Liver (tissue), 9 donors: ENCODE results near the gene VIP. TPM values are rescaled to one million over a fixed set of nuclear protein-coding genes. Genes with fewer than 3 reads are reported as not detected.

ENCODE experiments used
- DNase-seq: peaks from one replicate; pipeline ENCODE4 v3.0.0-alpha.2; 2017; ENCODE audit warnings: low spot score
- H3K27ac ChIP-seq, 2 donors: one replicate each; pipeline ENCODE4 v1.7.0; 2013; ENCODE audit warnings: inconsistent platforms in 2 of 2, low read length in 2 of 2, control low read depth in 1 of 2, low read depth in 1 of 2, mild to moderate bottlenecking in 1 of 2
- H3K27me3 ChIP-seq, 4 donors: one replicate each; pipeline versions ENCODE4 v1.6.1 to v1.7.0; 2013; ENCODE audit warnings: low read length in 3 of 4, inconsistent platforms in 1 of 4, mild to moderate bottlenecking in 1 of 4, moderate library complexity in 1 of 4; ENCODE audit not compliant: control insufficient read depth in 4 of 4, insufficient read depth in 4 of 4
- H3K36me3 ChIP-seq, 4 donors: one replicate each; pipeline versions ENCODE4 v1.6.1 to v1.7.0; 2013; ENCODE audit warnings: low read length in 3 of 4, mild to moderate bottlenecking in 3 of 4, low read depth in 1 of 4, moderate library complexity in 1 of 4; ENCODE audit not compliant: control insufficient read depth in 4 of 4, insufficient read depth in 3 of 4
- H3K4me1 ChIP-seq, 4 donors: one replicate each; pipeline versions ENCODE4 v1.6.1 to v1.7.0; 2013; ENCODE audit warnings: low read length in 3 of 4, mild to moderate bottlenecking in 3 of 4, moderate library complexity in 1 of 4; ENCODE audit not compliant: control insufficient read depth in 4 of 4, insufficient read depth in 4 of 4
- H3K4me3 ChIP-seq, 3 donors: one replicate each; pipeline versions ENCODE4 v1.6.1 to v1.7.0; 2013; ENCODE audit warnings: low read length in 3 of 3, control low read depth in 1 of 3, low read depth in 1 of 3, mild to moderate bottlenecking in 1 of 3
- H3K9ac ChIP-seq, 2 donors: one replicate each; pipeline ENCODE4 v1.7.0; 2013; ENCODE audit warnings: low read length in 2 of 2, mild to moderate bottlenecking in 2 of 2, moderate library complexity in 2 of 2, control low read depth in 1 of 2, low read depth in 1 of 2
- H3K9me3 ChIP-seq, 4 donors: one replicate each; pipeline versions ENCODE4 v1.6.1 to v1.7.0; 2013; ENCODE audit warnings: low read length in 3 of 4; ENCODE audit not compliant: control insufficient read depth in 4 of 4
- ATF3 ChIP-seq: IDR thresholded peaks from 2 replicates; pipeline ENCODE4 v1.6.1; 2016; ENCODE audit warnings: antibody characterized with exemption
- CTCF ChIP-seq: fragments of 150-350 bp; IDR thresholded peaks from 2 replicates; pipeline ENCODE4 v1.5.1; 2017; ENCODE audit warnings: improper control_type of control experiment, low read depth, low read length; ENCODE audit not compliant: missing input control
- EGR1 ChIP-seq, 2 donors: IDR thresholded peaks; 2 replicates each; pipeline ENCODE4 v1.6.1; 2016 to 2018; ENCODE audit warnings: antibody characterized with exemption in 2 of 2, low read depth in 2 of 2
- FOXA1 ChIP-seq: IDR thresholded peaks from 2 replicates; pipeline ENCODE4 v1.6.1; 2016; ENCODE audit warnings: antibody characterized with exemption
- FOXA2 ChIP-seq: IDR thresholded peaks from 2 replicates; pipeline ENCODE4 v1.6.1; 2016; ENCODE audit warnings: antibody characterized with exemption
- GABPA ChIP-seq, 2 donors: IDR thresholded peaks in 1 of 2; conservative IDR thresholded peaks in 1 of 2; 2 replicates each; pipeline ENCODE4 v1.6.1; 2016; ENCODE audit warnings: antibody characterized with exemption in 2 of 2, mild to moderate bottlenecking in 1 of 2, moderate library complexity in 1 of 2
- HNF4A ChIP-seq, 2 donors: conservative IDR thresholded peaks; 2 replicates each; pipeline ENCODE4 v1.6.1; 2016; ENCODE audit warnings: antibody characterized with exemption in 2 of 2, mild to moderate bottlenecking in 2 of 2
- HNF4G ChIP-seq: IDR thresholded peaks from 2 replicates; pipeline ENCODE4 v1.6.1; 2016; ENCODE audit warnings: antibody characterized with exemption
- JUND ChIP-seq, 2 donors: IDR thresholded peaks; 2 replicates each; pipeline ENCODE4 v1.6.1; 2016; ENCODE audit warnings: antibody characterized with exemption in 2 of 2
- MAX ChIP-seq: IDR thresholded peaks from 2 replicates; pipeline ENCODE4 v1.6.1; 2016; ENCODE audit warnings: antibody characterized with exemption
- NR2F2 ChIP-seq: IDR thresholded peaks from 2 replicates; pipeline ENCODE4 v1.6.1; 2016; ENCODE audit warnings: antibody characterized with exemption
- RAD21 ChIP-seq, 2 donors: IDR thresholded peaks; 2 replicates each; pipeline ENCODE4 v1.6.1; 2016; ENCODE audit warnings: antibody characterized with exemption in 2 of 2, mild to moderate bottlenecking in 2 of 2
- REST ChIP-seq: IDR thresholded peaks from 2 replicates; pipeline ENCODE4 v1.6.1; 2016; ENCODE audit warnings: antibody characterized with exemption, mild to moderate bottlenecking
- RXRA ChIP-seq, 2 donors: IDR thresholded peaks; 2 replicates each; pipeline ENCODE4 v1.6.1; 2017 to 2018; ENCODE audit warnings: antibody characterized with exemption in 2 of 2, mild to moderate bottlenecking in 1 of 2
- SP1 ChIP-seq: IDR thresholded peaks from 2 replicates; pipeline ENCODE4 v1.6.1; 2018; ENCODE audit warnings: antibody characterized with exemption, mild to moderate bottlenecking
- TAF1 ChIP-seq: conservative IDR thresholded peaks from 2 replicates; pipeline ENCODE4 v1.6.1; 2016; ENCODE audit warnings: antibody characterized with exemption, mild to moderate bottlenecking
- YY1 ChIP-seq: IDR thresholded peaks from 2 replicates; pipeline ENCODE4 v1.6.1; 2016; ENCODE audit warnings: antibody characterized with exemption, mild to moderate bottlenecking
- ZBTB33 ChIP-seq: IDR thresholded peaks from 2 replicates; pipeline ENCODE4 v1.6.1; 2016; ENCODE audit warnings: antibody characterized with exemption
- WGBS: extraction: QIAGEN DNeasy Blood & Tissue Kit; methylation state at CpG from one replicate; pipeline ENCODE4 v1.1.7; 2013; 5-methylcytosine and 5-hydroxymethylcytosine counted together
- polyA plus RNA-seq, 2 donors: library from polyadenylated mRNA; stranded (reverse) in 1 of 2; unstranded in 1 of 2; fragments of 200-250 nt in 1 of 2; fragments of >200 nt in 1 of 2; fragmentation: Nextera tagmentation in 1 of 2; extraction: Ambion mirVana in 1 of 2; gene quantifications; one replicate each; pipeline versions ENCODE4 v1.2.1 to v1.2.3, GENCODE V29; 2013 to 2015
- total RNA-seq, 2 donors: library from RNA; depleted of rRNA; stranded (reverse); fragments of >200 nt; gene quantifications; one replicate each; pipeline ENCODE4 v1.2.3, GENCODE V29; 2014
- donor health status: healthy.
- donor health status: healthy.
- donor health status: healthy.
- donor health status: healthy.
- donor health status: healthy.

The VIP gene
- under 1 TPM; 0.25 to 0.33 TPM for total RNA-seq
- polyA plus RNA-seq: under 1 TPM; 0.09 to 0.71 TPM

GRCh38 chr6:152750694-152751093 lies at the start of gene VIP:
VIP (plus strand) TSS chr6:152750797; CDS start chr6:152752178, 1,381 bp downstream.
- no peak for DNase-seq
- H3K9me3 ChIP-seq: no peaks in the 10 kb centered on the region
- no peak within 1 kb of the TSS for H3K4me3 ChIP-seq
- no peak for TF ChIP-seq FOXA2
- TF ChIP-seq REST: peak; percentile 95
- H3K9ac ChIP-seq: no peak within 1 kb of the TSS
- 11% methylated on average over 5 of the region's 5 CpGs for WGBS
- no peaks in the 10 kb centered on the region for H3K4me1 ChIP-seq
- no peaks in the 10 kb centered on the region for H3K36me3 ChIP-seq
- H3K27me3 ChIP-seq: no peaks in the 10 kb centered on the region
- no peak within 1 kb of the TSS for H3K27ac ChIP-seq

- no peak overlapping the region for H3K9ac ChIP-seq
- no peak overlapping the region for H3K4me3 ChIP-seq
- no peaks in the 10 kb centered on the region for H3K27me3 ChIP-seq
- H3K9me3 ChIP-seq: no peaks in the 10 kb centered on the region
- 39% methylated on average over 7 of the region's 7 CpGs for WGBS
- TF ChIP-seq GABPA (IDR thresholded peaks at IDR 0.05 in 1 of 2, conservative IDR thresholded peaks at IDR 0.05 in 1 of 2) (no peak), CTCF (no peak), ATF3 (no peak), FOXA2 (no peak), EGR1 (IDR thresholded peaks at IDR 0.05; ENCODE audit: low read depth in 2 of 2) (no peak), RAD21 (IDR thresholded peaks at IDR 0.05) (no peak), RXRA (IDR thresholded peaks at IDR 0.05) (no peak), ZBTB33 (no peak), YY1 (no peak), JUND (IDR thresholded peaks at IDR 0.05) (no peak), NR2F2 (no peak), HNF4A (conservative IDR thresholded peaks at IDR 0.05) (no peak), SP1 (no peak), FOXA1 (no peak), TAF1 (no peak), MAX (no peak), HNF4G (no peak)
- no peak for DNase-seq
- H3K27ac ChIP-seq: peak overlapping the region in 1 of 2 donors; percentile 23
- H3K36me3 ChIP-seq: no peaks in the 10 kb centered on the region
- no peaks in the 10 kb centered on the region for H3K4me1 ChIP-seq
Measured at GRCh38 chr6:152701081-152701862, 49.3 kb upstream of the VIP start.
